HEK293 (cell line): ENCODE measurements around the gene ANO1.

Experiments
- ZNF416 ChIP-seq: fragments of 450-650 bp; formaldehyde crosslinking; IDR thresholded peaks from 2 replicates; pipeline ENCODE4 v1.5.1; 2016; ENCODE audit warnings: missing biosample characterization, missing genetic modification characterization
- ZNF529 ChIP-seq: fragments of 450-650 bp; formaldehyde crosslinking; IDR thresholded peaks from 2 replicates; pipeline ENCODE4 v1.5.1; 2017; ENCODE audit warnings: missing genetic modification characterization, missing biosample characterization; ENCODE audit not compliant: insufficient replicate concordance
- ZNF785 ChIP-seq: fragments of 450-650 bp; formaldehyde crosslinking; IDR thresholded peaks from 2 replicates; pipeline ENCODE4 v1.5.1; 2016; ENCODE audit warnings: missing biosample characterization, missing genetic modification characterization
- TF ChIP-seq, protein P1 (sequence below): fragments of 450-650 bp; formaldehyde crosslinking; IDR thresholded peaks from 2 replicates; pipeline ENCODE4 v1.5.1; 2016; ENCODE audit warnings: missing biosample characterization, missing genetic modification characterization
- TF ChIP-seq, protein P2 (sequence below): fragments of 450-650 bp; formaldehyde crosslinking; IDR thresholded peaks from 2 replicates; pipeline ENCODE4 v1.5.1; 2016; ENCODE audit warnings: missing biosample characterization, missing genetic modification characterization

DNA sequence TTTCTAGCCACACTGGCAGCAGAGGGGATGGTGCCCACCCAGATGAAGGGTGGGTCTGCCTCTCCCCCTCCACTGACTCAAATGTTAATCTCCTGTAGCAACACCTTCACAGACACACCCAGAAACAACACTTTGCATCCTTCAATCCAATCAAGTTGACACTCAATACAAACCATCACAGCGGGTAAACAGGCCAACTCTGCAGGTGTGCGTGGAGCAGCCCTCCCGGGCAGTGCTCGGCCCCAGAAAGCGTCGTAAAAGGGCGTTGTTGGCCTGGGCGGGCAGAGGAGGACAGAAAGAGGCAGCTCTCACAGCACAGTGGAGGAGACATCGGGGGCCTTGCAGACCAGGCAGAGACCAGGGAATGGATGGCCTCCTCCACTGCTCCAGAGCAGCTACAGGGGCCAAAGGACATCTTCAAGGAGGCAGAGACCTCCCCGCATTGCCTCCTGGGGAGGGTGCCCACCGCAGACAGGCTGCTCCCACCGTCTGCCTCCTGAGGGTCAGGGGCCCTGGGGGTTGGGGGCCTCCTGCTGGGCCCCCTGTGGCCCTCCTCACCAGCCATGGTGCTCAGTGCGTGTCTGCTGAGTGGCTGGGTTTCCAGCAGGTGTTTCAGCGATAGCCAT is 68.9 kb downstream of the ANO1 start:
- TF ChIP-seq ZNF529 (tag by site-specific recombination) (no peak), ZNF416 (tag by site-specific recombination) (no peak), ZNF785 (tag by site-specific recombination) (no peak)
- TF ChIP-seq, protein P1, sequence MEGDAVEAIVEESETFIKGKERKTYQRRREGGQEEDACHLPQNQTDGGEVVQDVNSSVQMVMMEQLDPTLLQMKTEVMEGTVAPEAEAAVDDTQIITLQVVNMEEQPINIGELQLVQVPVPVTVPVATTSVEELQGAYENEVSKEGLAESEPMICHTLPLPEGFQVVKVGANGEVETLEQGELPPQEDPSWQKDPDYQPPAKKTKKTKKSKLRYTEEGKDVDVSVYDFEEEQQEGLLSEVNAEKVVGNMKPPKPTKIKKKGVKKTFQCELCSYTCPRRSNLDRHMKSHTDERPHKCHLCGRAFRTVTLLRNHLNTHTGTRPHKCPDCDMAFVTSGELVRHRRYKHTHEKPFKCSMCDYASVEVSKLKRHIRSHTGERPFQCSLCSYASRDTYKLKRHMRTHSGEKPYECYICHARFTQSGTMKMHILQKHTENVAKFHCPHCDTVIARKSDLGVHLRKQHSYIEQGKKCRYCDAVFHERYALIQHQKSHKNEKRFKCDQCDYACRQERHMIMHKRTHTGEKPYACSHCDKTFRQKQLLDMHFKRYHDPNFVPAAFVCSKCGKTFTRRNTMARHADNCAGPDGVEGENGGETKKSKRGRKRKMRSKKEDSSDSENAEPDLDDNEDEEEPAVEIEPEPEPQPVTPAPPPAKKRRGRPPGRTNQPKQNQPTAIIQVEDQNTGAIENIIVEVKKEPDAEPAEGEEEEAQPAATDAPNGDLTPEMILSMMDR (tag by site-specific recombination): no peak
- TF ChIP-seq, protein P2, sequence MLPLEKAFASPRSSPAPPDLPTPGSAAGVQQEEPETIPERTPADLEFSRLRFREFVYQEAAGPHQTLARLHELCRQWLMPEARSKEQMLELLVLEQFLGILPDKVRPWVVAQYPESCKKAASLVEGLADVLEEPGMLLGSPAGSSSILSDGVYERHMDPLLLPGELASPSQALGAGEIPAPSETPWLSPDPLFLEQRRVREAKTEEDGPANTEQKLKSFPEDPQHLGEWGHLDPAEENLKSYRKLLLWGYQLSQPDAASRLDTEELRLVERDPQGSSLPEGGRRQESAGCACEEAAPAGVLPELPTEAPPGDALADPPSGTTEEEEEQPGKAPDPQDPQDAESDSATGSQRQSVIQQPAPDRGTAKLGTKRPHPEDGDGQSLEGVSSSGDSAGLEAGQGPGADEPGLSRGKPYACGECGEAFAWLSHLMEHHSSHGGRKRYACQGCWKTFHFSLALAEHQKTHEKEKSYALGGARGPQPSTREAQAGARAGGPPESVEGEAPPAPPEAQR (tag by site-specific recombination): no peak
